ENCODE data around the gene TTC22.

Gene TTC22

GRCh38 chr1:54834007-54834541 is 33.0 kb upstream of the TTC22 start:
- DNase-seq = no peak

GRCh38 chr1:54833121-54833520 is 32.0 kb upstream of the TTC22 start:
- no peak for DNase-seq

- no peak for DNase-seq
These were observed 25.2 kb upstream of the TTC22 start for GRCh38 chr1:54826226-54826816.

- DNase-seq = no peak
These were observed 24.6 kb upstream of the TTC22 start for GRCh38 chr1:54825696-54826095.

GRCh38 chr1:54823670-54824069 is 22.5 kb upstream of the TTC22 start:
- DNase-seq = no peak

GRCh38 chr1:54819733-54820132 is 18.6 kb upstream of the TTC22 start:
- no peak for DNase-seq

- no peak for DNase-seq
These were observed 18.0 kb upstream of the TTC22 start for GRCh38 chr1:54819195-54819536.

- no peak for DNase-seq
These were observed 17.5 kb upstream of the TTC22 start for GRCh38 chr1:54818461-54819194.

GRCh38 chr1:54816951-54817350 is 15.8 kb upstream of the TTC22 start:
- no peak for DNase-seq

- DNase-seq = no peak
These were observed 15.0 kb upstream of the TTC22 start for GRCh38 chr1:54816130-54816529.

- DNase-seq = no peak
These were observed 14.2 kb upstream of the TTC22 start for GRCh38 chr1:54815086-54815876.

GRCh38 chr1:54814571-54814970 is 13.4 kb upstream of the TTC22 start:
- no peak for DNase-seq

- no peak for DNase-seq
These were observed 13.0 kb upstream of the TTC22 start for GRCh38 chr1:54814126-54814498.

GRCh38 chr1:54813485-54814125 is 12.5 kb upstream of the TTC22 start:
- no peak for DNase-seq

GRCh38 chr1:54812801-54813484 is 11.8 kb upstream of the TTC22 start:
- no peak for DNase-seq

GRCh38 chr1:54811739-54812655 is 10.9 kb upstream of the TTC22 start:
- DNase-seq = no peak

GRCh38 chr1:54811066-54811465 is 9.9 kb upstream of the TTC22 start:
- DNase-seq = no peak

GRCh38 chr1:54810153-54810942 is 9.2 kb upstream of the TTC22 start:
- DNase-seq = peak; percentile 55

GRCh38 chr1:54809496-54810074 is 8.5 kb upstream of the TTC22 start:
- DNase-seq = no peak
